PC-3 (cell line): ENCODE measurements around the gene DGCR6L. TPM values are rescaled to one million over a fixed set of nuclear protein-coding genes. Genes with fewer than 3 reads are reported as not detected.

ENCODE experiments used
- ATAC-seq: fragments of 200-7000 bp; cut with Tn5 transposase; 2 replicates; pipeline ENCODE4 v1.9.1; 2020; ENCODE audit warnings: mild to moderate bottlenecking, moderate library complexity
- BruUV-seq: library from RNA; stranded (reverse); fragments of 400-500 nt; replicated peaks from 2 replicates; lab custom pipeline; 2021; lab: Mats Ljungman, UMichigan
- CTCF ChIA-PET: fragments of 300-600 bp; sonication (Branson Sonifier 250); formaldehyde crosslinking; loops from one replicate; lab custom pipeline; 2022; ENCODE audit warnings: antibody characterized with exemption; lab: Charles Lee
- POLR2A ChIA-PET: fragments of 300-600 bp; sonication (Branson Sonifier 250); formaldehyde crosslinking; loops from one replicate; lab custom pipeline; 2022; ENCODE audit warnings: antibody characterized with exemption; ENCODE audit not compliant: unreplicated experiment; lab: Charles Lee
- DNase-seq: peaks from one replicate; pipeline ENCODE4 v3.0.0-alpha.2; 2015
- H2AFZ ChIP-seq: fragments of 300-600 bp; sonication (generic); 2 replicates; pipeline ENCODE4 v1.6.0; 2016; ENCODE audit warnings: antibody characterized with exemption, low read length
- H3F3A ChIP-seq: fragments of 300-600 bp; sonication (generic); one replicate; pipeline ENCODE4 v1.6.0; 2017; ENCODE audit warnings: antibody characterized with exemption, low read length, control low read depth, mild to moderate bottlenecking; ENCODE audit not compliant: unreplicated experiment
- H3K27ac ChIP-seq: fragments of 300-600 bp; sonication (generic); 2 replicates; pipeline ENCODE4 v1.5.1; 2016; ENCODE audit warnings: mild to moderate bottlenecking, low read length
- H3K27me3 ChIP-seq: fragments of 300-600 bp; sonication (generic); 2 replicates; pipeline ENCODE4 v1.6.1; 2016; ENCODE audit warnings: low read length, mixed read lengths
- H3K36me3 ChIP-seq: fragments of 300-600 bp; sonication (generic); 2 replicates; pipeline ENCODE4 v1.6.1; 2016; ENCODE audit warnings: low read depth, mixed run types, low read length, mixed read lengths
- H3K4me1 ChIP-seq: fragments of 300-600 bp; sonication (generic); 2 replicates; pipeline ENCODE4 v1.5.1; 2016; ENCODE audit warnings: low read length; ENCODE audit not compliant: insufficient read depth
- H3K4me2 ChIP-seq: fragments of 300-600 bp; sonication (generic); 2 replicates; pipeline ENCODE4 v1.6.0; 2016; ENCODE audit warnings: low read length
- H3K4me3 ChIP-seq: fragments of 300-600 bp; sonication (generic); 2 replicates; pipeline ENCODE4 v1.5.1; 2016; ENCODE audit warnings: mild to moderate bottlenecking, low read length, mixed read lengths
- H3K79me2 ChIP-seq: fragments of 300-600 bp; sonication (generic); 2 replicates; pipeline ENCODE4 v1.6.1; 2017; ENCODE audit warnings: low read length, mixed read lengths
- H3K9ac ChIP-seq: fragments of 300-600 bp; sonication (generic); 2 replicates; pipeline ENCODE4 v1.6.0; 2016; ENCODE audit warnings: mild to moderate bottlenecking, low read length
- H3K9me2 ChIP-seq: fragments of 300-600 bp; sonication (generic); replicated peaks from 2 replicates; pipeline ENCODE4 v1.6.1; 2016; ENCODE audit warnings: mixed run types, low read length, mixed read lengths
- H3K9me3 ChIP-seq: fragments of 300-600 bp; sonication (generic); 2 replicates; pipeline ENCODE4 v1.6.1; 2016; ENCODE audit warnings: low read length, mixed read lengths
- H4K20me1 ChIP-seq: fragments of 300-600 bp; sonication (generic); 2 replicates; pipeline ENCODE4 v1.6.1; 2016; ENCODE audit warnings: low read length, mixed read lengths
- CTCF ChIP-seq: fragments of 300-600 bp; sonication (generic); conservative IDR thresholded peaks from 2 replicates; pipeline ENCODE4 v1.5.1; 2017; ENCODE audit warnings: antibody characterized with exemption, low read depth, mild to moderate bottlenecking, low read length
- EZH2 ChIP-seq: fragments of 300-600 bp; sonication (generic); IDR thresholded peaks from one replicate; pipeline ENCODE4 v1.6.1; 2017; ENCODE audit warnings: antibody characterized with exemption, mild to moderate bottlenecking, low read length; ENCODE audit not compliant: unreplicated experiment
- EZH2phosphoT487 ChIP-seq: fragments of 300-600 bp; sonication (generic); IDR thresholded peaks from 2 replicates; pipeline ENCODE4 v1.6.1; 2018; ENCODE audit warnings: mild to moderate bottlenecking, antibody characterized with exemption, low read length, borderline replicate concordance
- intact Hi-C: fragments of 100-400 bp; cut with micrococcal nuclease; formaldehyde crosslinking; loops from 2 replicates; pipeline ENCODE4 v1.9.0; 2023
- total RNA-seq: library from RNA; depleted of rRNA; stranded (reverse); fragments of >200 nt; gene quantifications from 2 replicates; pipeline ENCODE4 v1.2.3, GENCODE V29; 2014

The DGCR6L gene
- total RNA-seq, 1 experiment from 2014 or later, result 78.1 TPM

- CTCF ChIA-PET, result no interaction called here
- no peak overlapping the region for H3K9ac ChIP-seq
- H3K9me2 ChIP-seq, result no peaks in the 10 kb centered on the region
- H2AFZ ChIP-seq, result no peak overlapping the region
- BruUV-seq, result no TSS peak
- intact Hi-C loops, result no loop called here
- H3F3A ChIP-seq, result no peaks in the 10 kb centered on the region
- TF ChIP-seq EZH2phosphoT487, result no peak
- TF ChIP-seq CTCF, result no peak
- no peak for TF ChIP-seq EZH2
- H3K79me2 ChIP-seq, result no peaks in the 10 kb centered on the region
- no peaks in the 10 kb centered on the region for H3K9me3 ChIP-seq
- H4K20me1 ChIP-seq, result no peaks in the 10 kb centered on the region
- no peaks in the 10 kb centered on the region for H3K4me1 ChIP-seq
- ATAC-seq (no peak), DNase-seq (no peak)
- H3K4me3 ChIP-seq, result no peak overlapping the region
- no peak overlapping the region for H3K27ac ChIP-seq
- no peak overlapping the region for H3K4me2 ChIP-seq
- POLR2A ChIA-PET, result no interaction called here
- no peaks in the 10 kb centered on the region for H3K27me3 ChIP-seq
- H3K36me3 ChIP-seq, result no peaks in the 10 kb centered on the region
Measured at GRCh38 chr22:20292673-20293232, 27.1 kb downstream of the DGCR6L start.

GRCh38 chr22:20292108-20292507, 27.8 kb downstream of the DGCR6L start:
- Histone ChIP-seq H2AFZ (no peak overlapping the region), H3K9me3 (no peaks in the 10 kb centered on the region), H3K27me3 (no peaks in the 10 kb centered on the region), H3K9me2 (no peaks in the 10 kb centered on the region), H3K36me3 (no peaks in the 10 kb centered on the region), H3K4me2 (no peak overlapping the region), H3F3A (no peaks in the 10 kb centered on the region), H3K9ac (no peak overlapping the region), H4K20me1 (no peaks in the 10 kb centered on the region), H3K79me2 (no peaks in the 10 kb centered on the region), H3K4me1 (no peaks in the 10 kb centered on the region), H3K4me3 (no peak overlapping the region), H3K27ac (no peak overlapping the region)
- ATAC-seq (no peak), DNase-seq (no peak)
- intact Hi-C loops, result no loop called here
- POLR2A ChIA-PET, result no interaction called here
- CTCF ChIA-PET, result no interaction called here
- BruUV-seq, result no TSS peak
- TF ChIP-seq EZH2phosphoT487, result no peak

- no peak for TF ChIP-seq EZH2phosphoT487
- no peak for TF ChIP-seq CTCF
- TF ChIP-seq EZH2, result no peak
- DNase-seq, result no peak
- Histone ChIP-seq H3K9ac (no peak overlapping the region), H2AFZ (no peak overlapping the region), H3F3A (no peaks in the 10 kb centered on the region), H3K79me2 (no peaks in the 10 kb centered on the region), H3K27ac (no peak overlapping the region), H3K36me3 (no peaks in the 10 kb centered on the region), H3K4me2 (no peak overlapping the region), H3K9me3 (no peaks in the 10 kb centered on the region), H4K20me1 (no peaks in the 10 kb centered on the region), H3K9me2 (no peaks in the 10 kb centered on the region), H3K4me1 (no peaks in the 10 kb centered on the region), H3K27me3 (no peaks in the 10 kb centered on the region), H3K4me3 (no peak overlapping the region)
- BruUV-seq, result no TSS peak
- POLR2A ChIA-PET, result no interaction called here
- no peak for ATAC-seq
- intact Hi-C loops, result no loop called here
- CTCF ChIA-PET, result no interaction called here
Measured at GRCh38 chr22:20291604-20292063, 28.2 kb downstream of the DGCR6L start.
